ENCODE data around the gene LYPD3. TPM values are rescaled to one million over a fixed set of nuclear protein-coding genes. Genes with fewer than 3 reads are reported as not detected.

Gene LYPD3
- total and polyA plus RNA-seq, 10 of the 15 experiments (the other 5 are each of a cell fraction or from before 2014, with no cell fraction given), result 0.03 to 0.28 (median 0.12) TPM; not detected in 6

- no TSS peak for BruUV-seq (replicated peaks)
- Histone ChIP-seq H3K4me2 (ENCODE audit: control insufficient read depth, insufficient read depth) (peak within 1 kb of the TSS; percentile 98), H3K79me2 (ENCODE audit: control insufficient read depth, insufficient read depth, low read length) (no peaks in the 10 kb centered on the region; the same call in 1 of the 2 replicates), H3K4me1 (ENCODE audit: control insufficient read depth, insufficient read depth, low read length) (peaks cover 4% of the 10 kb centered on the region), H3K4me3 (peak within 1 kb of the TSS; percentile 67), H3K27me3 (replicated peaks in 1 of 2; ENCODE audit: control insufficient read depth in 2 of 2, insufficient read depth in 2 of 2, low read length in 1 of 2) (no peaks in the 10 kb centered on the region), H4K20me1 (ENCODE audit: control insufficient read depth, insufficient read depth) (no peaks in the 10 kb centered on the region), H3K27ac (ENCODE audit: control insufficient read depth, insufficient read depth) (peak within 1 kb of the TSS; percentile 73), H2AFZ (ENCODE audit: control insufficient read depth, low read depth, low read length) (peak within 1 kb of the TSS; percentile 91), H3K36me3 (ENCODE audit: control insufficient read depth in 2 of 2, insufficient read depth in 2 of 2, low read length in 1 of 2) (no peaks in the 10 kb centered on the region; a peak in 2 of 4 replicates), H3K9me3 (replicated peaks; ENCODE audit: control insufficient read depth, insufficient read depth, low read length) (no peaks in the 10 kb centered on the region), H3K9ac (ENCODE audit: control insufficient read depth, insufficient read depth, low read length) (peak within 1 kb of the TSS; percentile 71)
- FAIRE-seq (no peak), DNase-seq (ENCODE audit: low read depth, low spot score) (no peak), ATAC-seq (peak; percentile 67)
- in situ Hi-C loops (cut with MboI), result no loop called here
- WGBS (ENCODE audit: insufficient coverage, insufficient replicate concordance, low lambda C conversion rate, missing lambda C conversion rate), result 5% methylated on average over 32 of the region's 42 CpGs
- RAD21 ChIA-PET (ENCODE audit: unreplicated experiment), result interaction anchor here (1.0 to 2.4 kb wide), 11 partner anchors 15 to 304 kb away, joined by 3 to 22 read pairs (median 3); partner anchors contain the start of genes IRGQ and ZNF576
- CTCF ChIA-PET, result interaction anchor here (1.0 to 3.8 kb wide), 9 partner anchors 10 to 90 kb away, joined by 3 to 42 read pairs (median 7); no protein-coding TSS in a partner anchor
- SMC1A ChIA-PET (ENCODE audit: uncharacterized antibody, unreplicated experiment), result interaction anchor here (0.9 to 2.2 kb wide), 6 partner anchors 14 to 90 kb away, joined by 3 to 12 read pairs (median 5); no protein-coding TSS in a partner anchor
- intact Hi-C loops (cut with micrococcal nuclease; ENCODE audit: unreplicated experiment), result loop anchor here (5.0 kb wide), 2 partner anchors 42 to 57 kb away; no protein-coding TSS in a partner anchor
- POLR2A ChIA-PET, result interaction anchor here (0.6 to 1.2 kb wide), 8 partner anchors 14 to 164 kb away, joined by 3 to 6 read pairs (median 4); partner anchors contain the start of genes IRGQ, ZNF575 and ZNF576
- TF ChIP-seq POLR2AphosphoS2 (IDR thresholded peaks at IDR 0.05; ENCODE audit: low read depth, low read length) (no peak), CTCF (IDR thresholded peaks at IDR 0.05 in 2 of 3, conservative IDR thresholded peaks at IDR 0.05 in 1 of 3; ENCODE audit: control insufficient read depth in 2 of 3, extremely low read depth in 1 of 3, insufficient read depth in 1 of 3, low read depth in 3 of 3, low read length in 3 of 3) (peak in 1 of 3 experiments; percentile 20; a peak in 1 of 6 replicates), POLR2A (IDR thresholded peaks at IDR 0.05; ENCODE audit: low read depth, low read length) (peak; percentile 48; the same call in 1 of the 2 replicates), MTA2 (IDR thresholded peaks at IDR 0.05; ENCODE audit: low read depth) (peak; percentile 29; the same call in 1 of the 2 replicates), IKZF1 (conservative IDR thresholded peaks at IDR 0.05) (peak; percentile 13; the same call in 1 of the 2 replicates), ZNF384 (IDR thresholded peaks at IDR 0.05; ENCODE audit: borderline replicate concordance, low read depth, low read length) (no peak), SMARCA5 (IDR thresholded peaks at IDR 0.05) (peak; percentile 13; the same call in 1 of the 2 replicates), GATAD2B (conservative IDR thresholded peaks at IDR 0.05; ENCODE audit: low read depth) (0 out of 2 replicates have a peak, but pooled peaks have one; percentile 26), IKZF2 (IDR thresholded peaks at IDR 0.05) (peak in 1 of 2 experiments; percentile 11; a peak in 1 of 4 replicates), MYC (IDR thresholded peaks at IDR 0.05; ENCODE audit: insufficient read depth, insufficient read length, insufficient replicate concordance, low read length, severe bottlenecking) (no peak)
- TF ChIP-seq, protein P1, sequence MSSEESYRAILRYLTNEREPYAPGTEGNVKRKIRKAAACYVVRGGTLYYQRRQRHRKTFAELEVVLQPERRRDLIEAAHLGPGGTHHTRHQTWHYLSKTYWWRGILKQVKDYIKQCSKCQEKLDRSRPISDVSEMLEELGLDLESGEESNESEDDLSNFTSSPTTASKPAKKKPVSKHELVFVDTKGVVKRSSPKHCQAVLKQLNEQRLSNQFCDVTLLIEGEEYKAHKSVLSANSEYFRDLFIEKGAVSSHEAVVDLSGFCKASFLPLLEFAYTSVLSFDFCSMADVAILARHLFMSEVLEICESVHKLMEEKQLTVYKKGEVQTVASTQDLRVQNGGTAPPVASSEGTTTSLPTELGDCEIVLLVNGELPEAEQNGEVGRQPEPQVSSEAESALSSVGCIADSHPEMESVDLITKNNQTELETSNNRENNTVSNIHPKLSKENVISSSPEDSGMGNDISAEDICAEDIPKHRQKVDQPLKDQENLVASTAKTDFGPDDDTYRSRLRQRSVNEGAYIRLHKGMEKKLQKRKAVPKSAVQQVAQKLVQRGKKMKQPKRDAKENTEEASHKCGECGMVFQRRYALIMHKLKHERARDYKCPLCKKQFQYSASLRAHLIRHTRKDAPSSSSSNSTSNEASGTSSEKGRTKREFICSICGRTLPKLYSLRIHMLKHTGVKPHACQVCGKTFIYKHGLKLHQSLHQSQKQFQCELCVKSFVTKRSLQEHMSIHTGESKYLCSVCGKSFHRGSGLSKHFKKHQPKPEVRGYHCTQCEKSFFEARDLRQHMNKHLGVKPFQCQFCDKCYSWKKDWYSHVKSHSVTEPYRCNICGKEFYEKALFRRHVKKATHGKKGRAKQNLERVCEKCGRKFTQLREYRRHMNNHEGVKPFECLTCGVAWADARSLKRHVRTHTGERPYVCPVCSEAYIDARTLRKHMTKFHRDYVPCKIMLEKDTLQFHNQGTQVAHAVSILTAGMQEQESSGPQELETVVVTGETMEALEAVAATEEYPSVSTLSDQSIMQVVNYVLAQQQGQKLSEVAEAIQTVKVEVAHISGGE (CRISPR knock-in tag; IDR thresholded peaks at IDR 0.05), result no peak
- TF ChIP-seq, protein P2, sequence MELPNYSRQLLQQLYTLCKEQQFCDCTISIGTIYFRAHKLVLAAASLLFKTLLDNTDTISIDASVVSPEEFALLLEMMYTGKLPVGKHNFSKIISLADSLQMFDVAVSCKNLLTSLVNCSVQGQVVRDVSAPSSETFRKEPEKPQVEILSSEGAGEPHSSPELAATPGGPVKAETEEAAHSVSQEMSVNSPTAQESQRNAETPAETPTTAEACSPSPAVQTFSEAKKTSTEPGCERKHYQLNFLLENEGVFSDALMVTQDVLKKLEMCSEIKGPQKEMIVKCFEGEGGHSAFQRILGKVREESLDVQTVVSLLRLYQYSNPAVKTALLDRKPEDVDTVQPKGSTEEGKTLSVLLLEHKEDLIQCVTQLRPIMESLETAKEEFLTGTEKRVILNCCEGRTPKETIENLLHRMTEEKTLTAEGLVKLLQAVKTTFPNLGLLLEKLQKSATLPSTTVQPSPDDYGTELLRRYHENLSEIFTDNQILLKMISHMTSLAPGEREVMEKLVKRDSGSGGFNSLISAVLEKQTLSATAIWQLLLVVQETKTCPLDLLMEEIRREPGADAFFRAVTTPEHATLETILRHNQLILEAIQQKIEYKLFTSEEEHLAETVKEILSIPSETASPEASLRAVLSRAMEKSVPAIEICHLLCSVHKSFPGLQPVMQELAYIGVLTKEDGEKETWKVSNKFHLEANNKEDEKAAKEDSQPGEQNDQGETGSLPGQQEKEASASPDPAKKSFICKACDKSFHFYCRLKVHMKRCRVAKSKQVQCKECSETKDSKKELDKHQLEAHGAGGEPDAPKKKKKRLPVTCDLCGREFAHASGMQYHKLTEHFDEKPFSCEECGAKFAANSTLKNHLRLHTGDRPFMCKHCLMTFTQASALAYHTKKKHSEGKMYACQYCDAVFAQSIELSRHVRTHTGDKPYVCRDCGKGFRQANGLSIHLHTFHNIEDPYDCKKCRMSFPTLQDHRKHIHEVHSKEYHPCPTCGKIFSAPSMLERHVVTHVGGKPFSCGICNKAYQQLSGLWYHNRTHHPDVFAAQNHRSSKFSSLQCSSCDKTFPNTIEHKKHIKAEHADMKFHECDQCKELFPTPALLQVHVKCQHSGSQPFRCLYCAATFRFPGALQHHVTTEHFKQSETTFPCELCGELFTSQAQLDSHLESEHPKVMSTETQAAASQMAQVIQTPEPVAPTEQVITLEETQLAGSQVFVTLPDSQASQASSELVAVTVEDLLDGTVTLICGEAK (IDR thresholded peaks at IDR 0.05; ENCODE audit: borderline replicate concordance), result peak; percentile 13; the same call in 1 of the 2 replicates
Measured at GRCh38 chr19:43504426-43505185, 39.2 kb upstream of the LYPD3 start, which contains the start of gene PHLDB3. Gene PHLDB3 (minus strand): TSS chr19:43504746. CDS start chr19:43504118, 628 bp downstream.

Data from GM12878 (cell line).